T-helper 2 cell (primary cell): Measurements from ENCODE around the gene VWA3A.
"Not testable (repeated sequence)": the region's sequence is repeated elsewhere in the genome, so short reads cannot be mapped to it uniquely, and the experiment has no call there.

Experiments
- DNase-seq, 5 experiments: peaks; one replicate each; pipeline versions ENCODE4 v3.0.0 to v3.0.0-alpha.2; 2012 to 2022

The VWA3A gene

GRCh38 chr16:22186517-22186916 is 94.2 kb downstream of the VWA3A start:
- DNase-seq, result no peak

- no peak for DNase-seq
Measured at GRCh38 chr16:22188267-22188594, 95.9 kb downstream of the VWA3A start.

- DNase-seq, result peak in 4 of 5 experiments; percentile 32 to 80 (median 58)
Measured at GRCh38 chr16:22188595-22189442, 96.5 kb downstream of the VWA3A start.

- peak in 1 of 5 experiments; percentile 49 for DNase-seq
Measured at GRCh38 chr16:22189473-22190080, 97.2 kb downstream of the VWA3A start.

GRCh38 chr16:22190081-22190775 is 97.9 kb downstream of the VWA3A start:
- DNase-seq, result peak; percentile 82 to 98 (median 94)

GRCh38 chr16:22190776-22191531 is 98.6 kb downstream of the VWA3A start:
- DNase-seq, result peak; percentile 97 to 100 (median 99)

GRCh38 chr16:22191532-22192260 is 99.4 kb downstream of the VWA3A start:
- peak in 2 of 5 experiments; percentile 25 to 79 for DNase-seq

- DNase-seq, result peak; percentile 45 to 93 (median 80)
Measured at GRCh38 chr16:22192261-22193062, 100.1 kb downstream of the VWA3A start.

GRCh38 chr16:22193063-22193411 is 100.7 kb downstream of the VWA3A start:
- no peak for DNase-seq

- DNase-seq, result peak in 1 of 5 experiments; percentile 24
Measured at GRCh38 chr16:22194707-22195444, 102.5 kb downstream of the VWA3A start.

GRCh38 chr16:22195445-22195694 is 103.0 kb downstream of the VWA3A start:
- no peak for DNase-seq

- DNase-seq, result peak; percentile 69 to 89 (median 86)
Measured at GRCh38 chr16:22195695-22196558, 103.6 kb downstream of the VWA3A start.

- not testable (repeated sequence) for DNase-seq
Measured at GRCh38 chr16:22196559-22197168, 104.3 kb downstream of the VWA3A start.

GRCh38 chr16:22198547-22199293 is 106.4 kb downstream of the VWA3A start:
- DNase-seq, result peak in 1 of 5 experiments; percentile 56

GRCh38 chr16:22202261-22202637 is 109.9 kb downstream of the VWA3A start:
- no peak for DNase-seq

- no peak for DNase-seq
Measured at GRCh38 chr16:22203091-22203490, 110.8 kb downstream of the VWA3A start.

GRCh38 chr16:22204091-22204655 is 111.8 kb downstream of the VWA3A start:
- no peak for DNase-seq

GRCh38 chr16:22205577-22206012 is 113.3 kb downstream of the VWA3A start:
- DNase-seq, result no peak
